Parathyroid adenoma (tissue), 2 donors: ENCODE data around the gene ARRDC4.

Experiments
- H2AFZ ChIP-seq: fragments of 300-600 bp; sonication (generic); one replicate; pipeline ENCODE4 v1.7.0; 2017; ENCODE audit warnings: antibody characterized with exemption, mild to moderate bottlenecking
- H3K27ac ChIP-seq: fragments of 300-600 bp; sonication (generic); one replicate; pipeline ENCODE4 v1.7.0; 2017
- H3K27me3 ChIP-seq: fragments of 300-600 bp; sonication (generic); one replicate; pipeline ENCODE4 v1.7.0; 2017; ENCODE audit warnings: low read length; ENCODE audit not compliant: control insufficient read depth, insufficient read depth
- H3K36me3 ChIP-seq: fragments of 300-600 bp; sonication (generic); one replicate; pipeline ENCODE4 v1.7.0; 2017; ENCODE audit warnings: low read length; ENCODE audit not compliant: control insufficient read depth, insufficient read depth
- H3K4me1 ChIP-seq: fragments of 300-600 bp; sonication (generic); one replicate; pipeline ENCODE4 v1.7.0; 2017; ENCODE audit warnings: control low read depth
- H3K4me2 ChIP-seq: fragments of 300-600 bp; sonication (generic); one replicate; pipeline ENCODE4 v1.7.0; 2017; ENCODE audit warnings: low read length
- H3K4me3 ChIP-seq: fragments of 300-600 bp; sonication (generic); one replicate; pipeline ENCODE4 v1.7.0; 2017; ENCODE audit warnings: low read depth, low read length
- H3K79me2 ChIP-seq: fragments of 300-600 bp; sonication (generic); one replicate; pipeline ENCODE4 v1.7.0; 2017; ENCODE audit warnings: control low read depth
- H3K9ac ChIP-seq: fragments of 300-600 bp; sonication (generic); one replicate; pipeline ENCODE4 v1.7.0; 2017; ENCODE audit warnings: mild to moderate bottlenecking
- H3K9me3 ChIP-seq: fragments of 300-600 bp; sonication (generic); one replicate; pipeline ENCODE4 v1.7.0; 2017; ENCODE audit warnings: low read length; ENCODE audit not compliant: control insufficient read depth
- TF ChIP-seq, protein P1 (sequence below): fragments of 300-600 bp; sonication (generic); IDR thresholded peaks from one replicate; pipeline ENCODE4 v1.7.0; 2017; ENCODE audit warnings: antibody characterized with exemption, mild to moderate bottlenecking
- donor health status: primary hyperparathyroidism.

ARRDC4 gene

GRCh38 chr15:97955035-97955434 lies 5.5 kb upstream of the ARRDC4 start:
- H3K9me3 ChIP-seq: no peaks in the 10 kb centered on the region

DNA sequence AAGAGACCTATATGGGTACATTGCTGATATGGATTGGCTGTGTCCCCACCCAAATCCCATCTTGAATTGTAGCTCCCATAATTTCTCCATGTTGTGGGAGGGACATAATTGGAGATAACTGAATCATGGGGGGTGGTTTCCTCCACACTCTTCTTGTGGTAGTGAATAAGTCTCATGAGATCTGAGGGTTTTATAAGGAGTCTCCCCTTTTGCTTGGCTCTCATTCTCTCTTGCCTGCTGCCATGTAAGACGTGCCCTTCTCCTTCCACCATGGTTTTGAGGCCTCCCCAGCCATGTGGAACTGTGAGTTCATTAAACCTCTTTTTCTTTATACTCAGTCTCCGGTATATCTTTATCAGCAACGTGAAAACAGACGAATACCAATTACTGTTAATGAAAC lies 5.0 kb upstream of the ARRDC4 start:
- TF ChIP-seq, protein P1, sequence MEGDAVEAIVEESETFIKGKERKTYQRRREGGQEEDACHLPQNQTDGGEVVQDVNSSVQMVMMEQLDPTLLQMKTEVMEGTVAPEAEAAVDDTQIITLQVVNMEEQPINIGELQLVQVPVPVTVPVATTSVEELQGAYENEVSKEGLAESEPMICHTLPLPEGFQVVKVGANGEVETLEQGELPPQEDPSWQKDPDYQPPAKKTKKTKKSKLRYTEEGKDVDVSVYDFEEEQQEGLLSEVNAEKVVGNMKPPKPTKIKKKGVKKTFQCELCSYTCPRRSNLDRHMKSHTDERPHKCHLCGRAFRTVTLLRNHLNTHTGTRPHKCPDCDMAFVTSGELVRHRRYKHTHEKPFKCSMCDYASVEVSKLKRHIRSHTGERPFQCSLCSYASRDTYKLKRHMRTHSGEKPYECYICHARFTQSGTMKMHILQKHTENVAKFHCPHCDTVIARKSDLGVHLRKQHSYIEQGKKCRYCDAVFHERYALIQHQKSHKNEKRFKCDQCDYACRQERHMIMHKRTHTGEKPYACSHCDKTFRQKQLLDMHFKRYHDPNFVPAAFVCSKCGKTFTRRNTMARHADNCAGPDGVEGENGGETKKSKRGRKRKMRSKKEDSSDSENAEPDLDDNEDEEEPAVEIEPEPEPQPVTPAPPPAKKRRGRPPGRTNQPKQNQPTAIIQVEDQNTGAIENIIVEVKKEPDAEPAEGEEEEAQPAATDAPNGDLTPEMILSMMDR: no peak
- H3K79me2 ChIP-seq: no peaks in the 10 kb centered on the region
- H3K27me3 ChIP-seq: no peaks in the 10 kb centered on the region
- no peak overlapping the region for H3K4me3 ChIP-seq
- H3K4me2 ChIP-seq: no peak overlapping the region
- H3K9me3 ChIP-seq: no peaks in the 10 kb centered on the region
- no peaks in the 10 kb centered on the region for H3K36me3 ChIP-seq
- no peak overlapping the region for H2AFZ ChIP-seq
- H3K27ac ChIP-seq: no peak overlapping the region
- no peaks in the 10 kb centered on the region for H3K4me1 ChIP-seq
- H3K9ac ChIP-seq: no peak overlapping the region

More at GRCh38 chr15:97955035-97955434, 5.5 kb upstream of the ARRDC4 start:
- H2AFZ ChIP-seq: no peak overlapping the region
- no peak overlapping the region for H3K9ac ChIP-seq
- H3K79me2 ChIP-seq: no peaks in the 10 kb centered on the region
- H3K4me2 ChIP-seq: no peak overlapping the region
- H3K27ac ChIP-seq: no peak overlapping the region
- TF ChIP-seq, protein P1: no peak
- no peaks in the 10 kb centered on the region for H3K4me1 ChIP-seq
- H3K36me3 ChIP-seq: no peaks in the 10 kb centered on the region
- no peak overlapping the region for H3K4me3 ChIP-seq
- no peaks in the 10 kb centered on the region for H3K27me3 ChIP-seq

DNA sequence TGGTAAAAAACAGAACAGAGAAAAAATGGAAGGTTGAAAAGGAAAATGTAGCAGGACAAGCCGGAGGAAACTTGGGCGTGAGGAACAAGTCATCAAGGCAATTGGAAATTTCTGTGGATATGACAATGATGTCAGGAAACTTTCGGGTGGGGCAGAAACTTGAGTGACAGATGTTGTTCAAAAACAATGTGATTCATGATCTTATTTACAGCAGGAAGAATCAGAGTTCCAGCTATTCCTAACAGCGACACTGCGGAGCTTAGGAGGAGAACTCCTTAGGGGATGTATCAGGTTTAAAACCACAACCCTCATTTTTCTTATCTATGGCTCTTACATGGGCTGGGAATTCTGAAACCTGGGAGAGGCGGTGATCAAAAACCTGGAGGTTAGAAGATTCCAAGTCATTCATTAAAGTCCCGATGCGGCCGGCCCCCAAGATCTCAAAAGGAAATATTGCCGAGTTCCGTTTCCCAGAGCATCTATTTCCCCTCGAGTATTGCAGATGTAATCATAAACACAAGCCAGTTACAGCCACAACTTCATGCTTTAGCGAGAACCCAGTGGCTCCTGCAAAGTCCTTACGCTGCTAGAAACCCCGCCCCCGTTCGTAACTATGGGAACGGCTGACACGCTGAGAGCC lies 659 bp upstream of the ARRDC4 start:
- no peaks in the 10 kb centered on the region for H3K36me3 ChIP-seq
- peak overlapping the region; percentile 23 for H2AFZ ChIP-seq
- H3K4me3 ChIP-seq: peak overlapping the region; percentile 61
- no peaks in the 10 kb centered on the region for H3K4me1 ChIP-seq
- TF ChIP-seq, protein P1: no peak
- peak overlapping the region; percentile 77 for H3K4me2 ChIP-seq
- no peak overlapping the region for H3K9ac ChIP-seq
- no peaks in the 10 kb centered on the region for H3K79me2 ChIP-seq
- H3K27ac ChIP-seq: peak overlapping the region; percentile 59
- no peaks in the 10 kb centered on the region for H3K27me3 ChIP-seq
- H3K9me3 ChIP-seq: no peaks in the 10 kb centered on the region

DNA sequence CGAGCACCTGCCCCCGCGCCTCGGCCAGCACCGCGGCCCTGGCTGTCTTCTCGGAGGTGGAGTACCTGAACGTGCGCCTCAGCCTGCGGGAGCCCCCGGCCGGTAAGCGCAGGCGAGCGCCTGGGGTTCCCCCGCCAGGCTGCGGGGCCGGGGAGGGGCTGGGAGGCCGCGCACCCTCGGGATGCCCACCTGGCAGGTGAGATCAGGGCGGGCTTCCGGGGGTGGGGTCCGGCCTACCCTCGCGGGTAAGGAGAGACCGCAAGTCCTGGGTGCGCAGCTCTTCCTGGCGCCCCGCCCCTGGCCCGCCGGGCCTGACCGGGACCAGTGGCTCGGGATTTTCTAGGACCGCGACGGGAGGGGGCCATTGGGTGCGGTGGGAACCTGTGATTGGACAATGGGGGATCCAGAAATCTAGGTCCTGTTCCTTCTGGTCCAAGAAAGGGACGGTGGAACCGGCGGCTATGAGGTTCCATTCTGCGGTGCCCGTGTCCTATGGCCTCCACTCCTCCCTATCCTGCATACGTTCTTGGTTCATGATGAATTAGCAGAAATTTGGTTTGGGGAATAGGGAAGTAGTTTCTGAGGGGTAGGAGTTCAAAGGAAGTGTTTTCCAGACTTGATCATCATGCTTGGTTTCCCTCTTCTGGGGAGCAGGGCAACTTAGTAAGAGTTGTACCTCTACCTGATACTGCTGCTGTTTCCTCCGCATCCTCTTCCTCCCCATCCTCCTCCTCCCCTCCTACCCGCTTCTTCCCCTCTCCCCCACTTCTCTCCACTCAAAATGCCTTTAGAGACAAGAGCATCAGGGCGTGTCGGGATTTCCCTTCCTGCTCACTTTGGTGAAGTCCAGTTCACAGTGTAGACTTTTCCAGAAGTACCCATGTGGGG lies 808 bp downstream of the ARRDC4 start:
- peak overlapping the region; percentile 86 for H3K27ac ChIP-seq
- no peaks in the 10 kb centered on the region for H3K4me1 ChIP-seq
- no peaks in the 10 kb centered on the region for H3K9me3 ChIP-seq

More for the DNA sequence above, 808 bp downstream of the ARRDC4 start:
- peak overlapping the region; percentile 89 for H2AFZ ChIP-seq
- H3K4me3 ChIP-seq: peak overlapping the region; percentile 84
- TF ChIP-seq, protein P1: no peak
- H3K36me3 ChIP-seq: no peaks in the 10 kb centered on the region
- peak overlapping the region; percentile 11 for H3K9ac ChIP-seq
- H3K79me2 ChIP-seq: no peaks in the 10 kb centered on the region
- no peaks in the 10 kb centered on the region for H3K27me3 ChIP-seq
- peak overlapping the region; percentile 77 for H3K4me2 ChIP-seq
